Measurements from ENCODE around the gene SERPINI1.

- TF ChIP-seq POLR2A (IDR thresholded peaks at IDR 0.05; ENCODE audit: low read length) (no peak), GATA1 (IDR thresholded peaks at IDR 0.05; ENCODE audit: low read depth, low read length) (no peak)
Measured at GRCh38 chr3:167700046-167700445, 35.5 kb upstream of the SERPINI1 start.

Measured in erythroblast (primary cell).